H1 (cell line): ENCODE measurements around the gene DMXL1. TPM values are rescaled to one million over a fixed set of nuclear protein-coding genes. Genes with fewer than 3 reads are reported as not detected.

Experiments used
- CTCF ChIA-PET: fragments of 300-600 bp; sonication (Branson Sonifier 250); formaldehyde crosslinking; loops from one replicate; lab custom pipeline; 2021; ENCODE audit not compliant: partially characterized antibody; lab: Charles Lee
- POLR2A ChIA-PET: fragments of 300-600 bp; sonication (Branson Sonifier 250); formaldehyde crosslinking; loops from one replicate; lab custom pipeline; 2021; ENCODE audit warnings: inconsistent platforms; ENCODE audit not compliant: partially characterized antibody; lab: Charles Lee
- DNase-seq, 2 experiments: peaks; one replicate each; pipeline versions ENCODE4 v3.0.0 to v3.0.0-alpha.2; 2010 to 2022; ENCODE audit warnings: low spot score in 2 of 2, low read depth in 1 of 2, mixed read lengths in 1 of 2
- FAIRE-seq: peaks from 2 replicates; lab custom pipeline; 2011; peaks lifted over from hg19 to GRCh38; lab: Jason Lieb, UNC
- H2AFZ ChIP-seq: 2 replicates; pipeline ENCODE4 v1.8.1; 2012; ENCODE audit warnings: low read length, inconsistent platforms
- H2AK5ac ChIP-seq: 2 replicates; pipeline ENCODE4 v1.6.1; 2013; ENCODE audit warnings: low read depth, low read length
- H2BK120ac ChIP-seq: replicated peaks from 2 replicates; pipeline ENCODE3; 2013; ENCODE audit warnings: low read depth, low read length, inconsistent platforms
- H2BK12ac ChIP-seq: 2 replicates; pipeline ENCODE4 v1.6.1; 2013; ENCODE audit warnings: low read depth, low read length
- H2BK15ac ChIP-seq: 2 replicates; pipeline ENCODE4 v1.6.1; 2013; ENCODE audit warnings: low read length
- H2BK20ac ChIP-seq: 2 replicates; pipeline ENCODE4 v1.6.1; 2013; ENCODE audit warnings: low read length
- H2BK5ac ChIP-seq: 2 replicates; pipeline ENCODE4 v1.6.1; 2013; ENCODE audit warnings: low read depth, low read length
- H3K14ac ChIP-seq: 2 replicates; pipeline ENCODE4 v1.6.1; 2013; ENCODE audit warnings: inconsistent platforms; ENCODE audit not compliant: insufficient read length
- H3K18ac ChIP-seq: 2 replicates; pipeline ENCODE4 v1.6.1; 2013; ENCODE audit warnings: low read length; ENCODE audit errors: extremely low read depth
- H3K23ac ChIP-seq: 2 replicates; pipeline ENCODE4 v1.6.1; 2013; ENCODE audit warnings: inconsistent platforms; ENCODE audit not compliant: insufficient read length
- H3K23me2 ChIP-seq: 2 replicates; pipeline ENCODE4 v1.6.1; 2013; ENCODE audit warnings: low read depth, low read length
- H3K27ac ChIP-seq: 2 replicates; pipeline ENCODE4 v1.6.1; 2011; ENCODE audit warnings: low read depth, low read length, inconsistent platforms
- H3K27me3 ChIP-seq, 4 experiments: replicated peaks in 1 of 4; 1 replicate in 1 of 4; 2 replicates in 3 of 4; pipeline versions ENCODE4 v1.6.1 to v1.8.1; 2011 to 2013; ENCODE audit warnings: low read length in 3 of 4, mild to moderate bottlenecking in 3 of 4, inconsistent platforms in 2 of 4, mixed read lengths in 2 of 4, moderate library complexity in 1 of 4; ENCODE audit not compliant: control insufficient read depth in 3 of 4, insufficient read depth in 3 of 4; ENCODE audit errors: extremely low read depth in 1 of 4
- H3K36me3 ChIP-seq, 4 experiments: 2 replicates each; pipeline versions ENCODE4 v1.6.1 to v1.8.1; 2011 to 2013; ENCODE audit warnings: mild to moderate bottlenecking in 4 of 4, low read length in 3 of 4, moderate library complexity in 2 of 4, control low read depth in 1 of 4, inconsistent platforms in 1 of 4; ENCODE audit not compliant: insufficient read depth in 4 of 4, control insufficient read depth in 2 of 4
- H3K4ac ChIP-seq: replicated peaks from 2 replicates; pipeline ENCODE3; 2013; ENCODE audit warnings: low read length, low read depth, mixed read lengths, inconsistent platforms; ENCODE audit not compliant: insufficient read length
- H3K4me1 ChIP-seq, 4 experiments: replicated peaks in 1 of 4; 1 replicate in 1 of 4; 2 replicates in 3 of 4; pipeline versions ENCODE4 v1.6.1 to v1.8.1; 2011 to 2013; ENCODE audit warnings: low read length in 3 of 4, inconsistent platforms in 2 of 4, mixed read lengths in 1 of 4; ENCODE audit not compliant: insufficient read depth in 4 of 4, control insufficient read depth in 3 of 4
- H3K4me2 ChIP-seq, 2 experiments: 2 replicates each; pipeline versions ENCODE4 v1.6.1 to v1.8.1; 2011 to 2013; ENCODE audit warnings: low read depth in 2 of 2, low read length in 2 of 2, control low read depth in 1 of 2, inconsistent platforms in 1 of 2, mild to moderate bottlenecking in 1 of 2; ENCODE audit not compliant: insufficient read depth in 1 of 2
- H3K4me3 ChIP-seq, 4 experiments: fragments of 200-600, 300-600 bp in 1 of 4; sonication (generic), shearing (Covaris generic), sonication (Bioruptor Twin) in 1 of 4; 2 replicates each; pipeline versions ENCODE4 v1.5.1 to v1.8.1; 2011 to 2016; ENCODE audit warnings: low read length in 4 of 4, low read depth in 3 of 4, control low read depth in 2 of 4, inconsistent platforms in 2 of 4, mild to moderate bottlenecking in 2 of 4, mixed read lengths in 1 of 4, moderate library complexity in 1 of 4; ENCODE audit not compliant: insufficient read depth in 2 of 4; ENCODE audit errors: extremely low read depth in 1 of 4
- H3K56ac ChIP-seq: replicated peaks from 2 replicates; pipeline ENCODE3; 2013; ENCODE audit warnings: low read depth, mild to moderate bottlenecking, mixed read lengths, low read length, inconsistent platforms; ENCODE audit not compliant: insufficient read length
- H3K79me1 ChIP-seq: 2 replicates; pipeline ENCODE4 v1.6.1; 2013; ENCODE audit warnings: low read depth, low read length, control low read depth
- H3K79me2 ChIP-seq, 2 experiments: 2 replicates each; pipeline versions ENCODE4 v1.6.1 to v1.8.1; 2012 to 2013; ENCODE audit warnings: low read length in 2 of 2, mild to moderate bottlenecking in 2 of 2, inconsistent platforms in 1 of 2; ENCODE audit not compliant: insufficient read depth in 2 of 2, control insufficient read depth in 1 of 2
- H3K9ac ChIP-seq, 4 experiments: replicated peaks in 1 of 4; 1 replicate in 1 of 4; 2 replicates in 3 of 4; pipeline versions ENCODE4 v1.6.1 to v1.8.1; 2011 to 2013; ENCODE audit warnings: low read depth in 3 of 4, low read length in 3 of 4, control low read depth in 2 of 4, mild to moderate bottlenecking in 2 of 4, moderate library complexity in 2 of 4, inconsistent platforms in 1 of 4; ENCODE audit errors: extremely low read depth in 1 of 4
- H3K9me3 ChIP-seq, 2 experiments: 2 replicates each; pipeline versions ENCODE4 v1.6.1 to v1.8.1; 2012 to 2013; ENCODE audit warnings: mild to moderate bottlenecking in 2 of 2, moderate library complexity in 2 of 2, control low read depth in 1 of 2, inconsistent platforms in 1 of 2, low read depth in 1 of 2, low read length in 1 of 2, mixed read lengths in 1 of 2; ENCODE audit not compliant: insufficient read depth in 2 of 2
- H4K20me1 ChIP-seq, 2 experiments: replicated peaks in 1 of 2; 2 replicates each; pipeline versions ENCODE3 to v1.8.1; 2011 to 2013; ENCODE audit warnings: inconsistent platforms in 2 of 2, low read length in 2 of 2, mild to moderate bottlenecking in 1 of 2; ENCODE audit not compliant: insufficient read depth in 2 of 2, control insufficient read depth in 1 of 2
- H4K5ac ChIP-seq: 2 replicates; pipeline ENCODE4 v1.6.1; 2013; ENCODE audit warnings: low read length, low read depth, mixed read lengths, inconsistent platforms; ENCODE audit not compliant: insufficient read length
- H4K8ac ChIP-seq: 2 replicates; pipeline ENCODE4 v1.8.0; 2013; ENCODE audit warnings: mild to moderate bottlenecking, moderate library complexity, low read length, inconsistent platforms; ENCODE audit not compliant: insufficient read depth; ENCODE audit errors: extremely low read depth
- H4K91ac ChIP-seq: replicated peaks from 2 replicates; pipeline ENCODE3; 2013; ENCODE audit warnings: low read length, mixed read lengths, inconsistent platforms; ENCODE audit not compliant: insufficient read length
- BACH1 ChIP-seq: IDR thresholded peaks from 2 replicates; pipeline ENCODE4 v1.6.1; 2012; ENCODE audit warnings: low read length, improper control_type of control experiment
- CBX8 ChIP-seq: fragments of 300-800, 300-1000 bp; sonication (generic); IDR thresholded peaks from 2 replicates; pipeline ENCODE4 v1.7.1; 2016; ENCODE audit warnings: low read depth, low read length, borderline replicate concordance
- E2F6 ChIP-seq: IDR thresholded peaks from 2 replicates; pipeline ENCODE4 v1.6.1; 2012; ENCODE audit warnings: inconsistent platforms
- GABPA ChIP-seq: IDR thresholded peaks from 2 replicates; pipeline ENCODE4 v1.6.1; 2011; ENCODE audit warnings: mild to moderate bottlenecking, low read length, moderate library complexity, borderline replicate concordance; ENCODE audit not compliant: insufficient read depth
- HDAC2 ChIP-seq, 2 experiments: fragments of 300-600 bp in 1 of 2; sonication (generic) in 1 of 2; IDR thresholded peaks; 2 replicates each; pipeline ENCODE4 v1.6.1; 2011 to 2012; ENCODE audit warnings: low read depth in 2 of 2, low read length in 2 of 2, mild to moderate bottlenecking in 2 of 2, moderate library complexity in 2 of 2, borderline replicate concordance in 1 of 2, inconsistent platforms in 1 of 2
- JUN ChIP-seq: IDR thresholded peaks from 2 replicates; pipeline ENCODE4 v1.6.1; 2011; ENCODE audit warnings: low read depth, mild to moderate bottlenecking, improper control_type of control experiment, low read length
- KDM1A ChIP-seq: fragments of 200-600, 300-600 bp; sonication (generic); IDR thresholded peaks from 2 replicates; pipeline ENCODE4 v1.7.1; 2016; ENCODE audit warnings: mild to moderate bottlenecking, low read length, borderline replicate concordance
- NRF1 ChIP-seq: IDR thresholded peaks from 2 replicates; pipeline ENCODE4 v1.6.1; 2011; ENCODE audit warnings: mild to moderate bottlenecking, low read depth, low read length, improper control_type of control experiment
- POU5F1 ChIP-seq: IDR thresholded peaks from 2 replicates; pipeline ENCODE4 v1.6.1; 2011; ENCODE audit warnings: low read depth, mild to moderate bottlenecking, low read length, moderate library complexity
- SP4 ChIP-seq: IDR thresholded peaks from 2 replicates; pipeline ENCODE4 v1.6.1; 2012; ENCODE audit warnings: low read length, inconsistent platforms
- SUZ12 ChIP-seq: fragments of 200-600 bp; sonication (generic); IDR thresholded peaks from 2 replicates; pipeline ENCODE4 v1.6.1; 2012; ENCODE audit warnings: mild to moderate bottlenecking, inconsistent platforms, low read length, moderate library complexity, mixed read lengths
- TAF7 ChIP-seq: optimal IDR thresholded peaks from 2 replicates; pipeline ENCODE3; 2011; ENCODE audit warnings: low read depth, mild to moderate bottlenecking, inconsistent platforms, low read length, moderate library complexity, borderline replicate concordance
- TCF12 ChIP-seq: IDR thresholded peaks from 2 replicates; pipeline ENCODE4 v1.6.1; 2011; ENCODE audit warnings: low read depth, mild to moderate bottlenecking, low read length
- TEAD4 ChIP-seq: IDR thresholded peaks from 2 replicates; pipeline ENCODE4 v1.6.1; 2012; ENCODE audit warnings: low read depth, low read length, inconsistent platforms, mixed read lengths
- WGBS, 2 experiments: shearing (Covaris generic) in 1 of 2; methylation state at CpG; one replicate each; pipeline versions ENCODE4 v1.1.6 to v1.1.7; 2013 to 2015; ENCODE audit warnings: low lambda C conversion rate in 2 of 2, mixed read lengths in 2 of 2, inconsistent platforms in 1 of 2, low coverage in 1 of 2, missing lambda C conversion rate in 1 of 2; ENCODE audit not compliant: insufficient replicate concordance in 2 of 2, insufficient coverage in 1 of 2, insufficient read length in 1 of 2; ENCODE audit errors: extremely low coverage in 1 of 2, missing lambda C conversion rate in 1 of 2; 5-methylcytosine and 5-hydroxymethylcytosine counted together
- polyA plus RNA-seq, 7 experiments: library from polyadenylated mRNA; depleted of rRNA in 3 of 7; stranded (reverse) in 5 of 7; unstranded in 2 of 7; fragments of >200 nt in 5 of 7; fragments of 200-250 nt in 2 of 7; gene quantifications; 1 replicate in 5 of 7; 2 replicates in 1 of 7; 4 replicates in 1 of 7; pipeline versions ENCODE4 v1.2.1 to v1.2.3, GENCODE V29; 2011 to 2013; ENCODE audit warnings: missing spikeins in 2 of 7, mixed read lengths in 2 of 7
- total RNA-seq: library from RNA; stranded (reverse); fragmentation: NEBNext Ultra II Directional; extraction: Animal tissue kit (Norgen Biotek cat#: 25700); gene quantifications from 2 replicates; pipeline ENCODE4 v1.2.1, GENCODE V29; 2021

The DMXL1 gene
- total and polyA plus RNA-seq, 2 of the 8 experiments (the other 6 are each of a cell fraction or from before 2014, with no cell fraction given) = 10.1 to 43.9 TPM

- Histone ChIP-seq H2BK20ac (no peak overlapping the region), H3K23ac (no peak overlapping the region), H2BK12ac (no peak overlapping the region), H3K9me3 (no peaks in the 10 kb centered on the region), H2AK5ac (no peak overlapping the region), H3K27ac (no peak overlapping the region), H2BK5ac (no peak overlapping the region; the same call in 1 of the 2 replicates), H3K4me2 (no peak overlapping the region), H3K4me1 (0 out of 7 replicates have a peak, but pooled peaks cover 0 to 2% (median under 1%) of the 10 kb centered on the region in 4 experiments), H3K36me3 (no peaks in the 10 kb centered on the region), H4K5ac (no peak overlapping the region), H4K20me1 (no peaks in the 10 kb centered on the region), H3K4me3 (no peak overlapping the region), H3K56ac (no peak overlapping the region), H3K27me3 (no peaks in the 10 kb centered on the region), H3K79me2 (no peaks in the 10 kb centered on the region), H3K14ac (no peak overlapping the region), H4K8ac (no peak overlapping the region), H3K23me2 (no peaks in the 10 kb centered on the region), H3K79me1 (no peaks in the 10 kb centered on the region), H3K4ac (no peak overlapping the region), H2BK15ac (no peak overlapping the region), H2AFZ (no peak overlapping the region), H3K9ac (no peak overlapping the region), H4K91ac (no peak overlapping the region), H3K18ac (no peak overlapping the region), H2BK120ac (no peak overlapping the region)
- FAIRE-seq (no peak), DNase-seq (no peak)
- no peak for TF ChIP-seq NRF1
- no peak for TF ChIP-seq SUZ12
- TF ChIP-seq TCF12 = no peak
- TF ChIP-seq GABPA = no peak
- TF ChIP-seq POU5F1 = no peak
- no peak for TF ChIP-seq KDM1A
- no peak for TF ChIP-seq BACH1
- no peak for TF ChIP-seq TEAD4
- TF ChIP-seq JUN = no peak
- no peak for TF ChIP-seq E2F6
- TF ChIP-seq SP4 = no peak
- no peak for TF ChIP-seq CBX8
- TF ChIP-seq HDAC2 (IDR thresholded peaks at IDR 0.05; ENCODE audit: borderline replicate concordance in 1 of 2, low read depth in 2 of 2, low read length in 2 of 2) = no peak
- no peak for TF ChIP-seq TAF7
- ChIA-PET CTCF (no interaction called here), POLR2A (no interaction called here)
- 97% methylated on average over 2 of the region's 2 CpGs; no CpG with 5 or more reads in 1 of the 2 experiments for WGBS, 2 experiments
Observed at GRCh38 chr5:119055294-119055693, 15.6 kb upstream of the DMXL1 start.
